GM12878 (cell line): Measurements from ENCODE around the gene MN1.

Source experiments
- CHD1 ChIP-seq: IDR thresholded peaks from 2 replicates; pipeline ENCODE4 v1.6.1; 2012; ENCODE audit warnings: low read depth, low read length, improper control_type of control experiment
- JUND ChIP-seq: IDR thresholded peaks from 2 replicates; pipeline ENCODE4 v1.6.1; 2012; ENCODE audit warnings: low read depth, mild to moderate bottlenecking, low read length, improper control_type of control experiment, moderate library complexity
- NR2C1 ChIP-seq: fragments of 450-650 bp; IDR thresholded peaks from 2 replicates; pipeline ENCODE4 v1.6.1; 2017; ENCODE audit warnings: antibody characterized with exemption, mild to moderate bottlenecking, moderate library complexity
- POLR2A ChIP-seq: IDR thresholded peaks from 2 replicates; pipeline ENCODE4 v1.6.1; 2011; ENCODE audit warnings: low read depth, mild to moderate bottlenecking, low read length
- POLR2AphosphoS5 ChIP-seq: IDR thresholded peaks from 2 replicates; pipeline ENCODE4 v1.6.1; 2011; ENCODE audit warnings: mild to moderate bottlenecking, low read length, inconsistent platforms
- RCOR1 ChIP-seq: conservative IDR thresholded peaks from 2 replicates; pipeline ENCODE4 v1.6.1; 2012; ENCODE audit warnings: low read depth, low read length, improper control_type of control experiment
- SMARCA5 ChIP-seq: fragments of 450-650 bp; IDR thresholded peaks from 2 replicates; pipeline ENCODE4 v1.6.1; 2017; ENCODE audit warnings: mild to moderate bottlenecking
- SUZ12 ChIP-seq: fragments of 200-600 bp; sonication (generic); IDR thresholded peaks from one replicate; pipeline ENCODE4 v1.6.1; 2018; ENCODE audit warnings: antibody characterized with exemption, mild to moderate bottlenecking; ENCODE audit not compliant: unreplicated experiment
- TF ChIP-seq, protein P1 (sequence below): IDR thresholded peaks from 2 replicates; pipeline ENCODE4 v1.6.1; 2011; ENCODE audit warnings: low read depth, low read length, improper control_type of control experiment, borderline replicate concordance
- TF ChIP-seq, protein P2 (sequence below): IDR thresholded peaks from 2 replicates; pipeline ENCODE4 v1.6.1; 2012; ENCODE audit warnings: low read length, inconsistent platforms
- TF ChIP-seq, protein P3 (sequence below), 3 experiments: IDR thresholded peaks in 2 of 3; conservative IDR thresholded peaks in 1 of 3; 2 replicates each; pipeline ENCODE4 v1.5.1; 2011; ENCODE audit warnings: low read depth in 3 of 3, low read length in 3 of 3, mild to moderate bottlenecking in 3 of 3, control low read depth in 2 of 3, moderate library complexity in 2 of 3, inconsistent platforms in 1 of 3, mixed read lengths in 1 of 3; ENCODE audit not compliant: control insufficient read depth in 2 of 3, insufficient read depth in 1 of 3; ENCODE audit errors: extremely low read depth in 1 of 3
- TF ChIP-seq, protein P4 (sequence below): IDR thresholded peaks from 2 replicates; pipeline ENCODE4 v1.6.1; 2011; ENCODE audit warnings: mild to moderate bottlenecking, low read depth, low read length, moderate library complexity; ENCODE audit not compliant: insufficient replicate concordance

DNA sequence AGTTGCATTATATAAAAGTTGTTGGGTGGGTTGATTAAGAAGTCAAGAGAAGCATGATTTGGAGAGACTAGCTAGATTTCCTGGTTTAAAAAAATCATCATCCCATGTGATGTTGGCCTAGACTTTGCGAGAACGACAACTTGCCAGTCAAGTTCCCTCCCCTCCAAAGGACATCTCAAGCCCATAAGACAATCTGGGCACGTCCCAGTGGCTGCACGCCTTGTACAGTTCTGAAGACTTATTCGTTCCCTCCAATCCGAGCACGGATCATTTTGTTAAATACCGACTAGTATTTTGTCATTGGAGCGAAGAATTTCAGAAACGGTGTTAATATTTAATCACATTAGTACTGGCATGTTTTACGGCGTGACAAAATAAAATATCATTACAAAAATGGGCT lies 8.0 kb downstream of the MN1 start:
- TF ChIP-seq, protein P1, sequence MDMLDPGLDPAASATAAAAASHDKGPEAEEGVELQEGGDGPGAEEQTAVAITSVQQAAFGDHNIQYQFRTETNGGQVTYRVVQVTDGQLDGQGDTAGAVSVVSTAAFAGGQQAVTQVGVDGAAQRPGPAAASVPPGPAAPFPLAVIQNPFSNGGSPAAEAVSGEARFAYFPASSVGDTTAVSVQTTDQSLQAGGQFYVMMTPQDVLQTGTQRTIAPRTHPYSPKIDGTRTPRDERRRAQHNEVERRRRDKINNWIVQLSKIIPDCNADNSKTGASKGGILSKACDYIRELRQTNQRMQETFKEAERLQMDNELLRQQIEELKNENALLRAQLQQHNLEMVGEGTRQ: no peak
- TF ChIP-seq, protein P2, sequence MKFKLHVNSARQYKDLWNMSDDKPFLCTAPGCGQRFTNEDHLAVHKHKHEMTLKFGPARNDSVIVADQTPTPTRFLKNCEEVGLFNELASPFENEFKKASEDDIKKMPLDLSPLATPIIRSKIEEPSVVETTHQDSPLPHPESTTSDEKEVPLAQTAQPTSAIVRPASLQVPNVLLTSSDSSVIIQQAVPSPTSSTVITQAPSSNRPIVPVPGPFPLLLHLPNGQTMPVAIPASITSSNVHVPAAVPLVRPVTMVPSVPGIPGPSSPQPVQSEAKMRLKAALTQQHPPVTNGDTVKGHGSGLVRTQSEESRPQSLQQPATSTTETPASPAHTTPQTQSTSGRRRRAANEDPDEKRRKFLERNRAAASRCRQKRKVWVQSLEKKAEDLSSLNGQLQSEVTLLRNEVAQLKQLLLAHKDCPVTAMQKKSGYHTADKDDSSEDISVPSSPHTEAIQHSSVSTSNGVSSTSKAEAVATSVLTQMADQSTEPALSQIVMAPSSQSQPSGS: no peak
- TF ChIP-seq POLR2AphosphoS5: no peak
- no peak for TF ChIP-seq CHD1
- TF ChIP-seq JUND: no peak
- no peak for TF ChIP-seq SMARCA5
- TF ChIP-seq, protein P3, sequence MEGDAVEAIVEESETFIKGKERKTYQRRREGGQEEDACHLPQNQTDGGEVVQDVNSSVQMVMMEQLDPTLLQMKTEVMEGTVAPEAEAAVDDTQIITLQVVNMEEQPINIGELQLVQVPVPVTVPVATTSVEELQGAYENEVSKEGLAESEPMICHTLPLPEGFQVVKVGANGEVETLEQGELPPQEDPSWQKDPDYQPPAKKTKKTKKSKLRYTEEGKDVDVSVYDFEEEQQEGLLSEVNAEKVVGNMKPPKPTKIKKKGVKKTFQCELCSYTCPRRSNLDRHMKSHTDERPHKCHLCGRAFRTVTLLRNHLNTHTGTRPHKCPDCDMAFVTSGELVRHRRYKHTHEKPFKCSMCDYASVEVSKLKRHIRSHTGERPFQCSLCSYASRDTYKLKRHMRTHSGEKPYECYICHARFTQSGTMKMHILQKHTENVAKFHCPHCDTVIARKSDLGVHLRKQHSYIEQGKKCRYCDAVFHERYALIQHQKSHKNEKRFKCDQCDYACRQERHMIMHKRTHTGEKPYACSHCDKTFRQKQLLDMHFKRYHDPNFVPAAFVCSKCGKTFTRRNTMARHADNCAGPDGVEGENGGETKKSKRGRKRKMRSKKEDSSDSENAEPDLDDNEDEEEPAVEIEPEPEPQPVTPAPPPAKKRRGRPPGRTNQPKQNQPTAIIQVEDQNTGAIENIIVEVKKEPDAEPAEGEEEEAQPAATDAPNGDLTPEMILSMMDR (IDR thresholded peaks at IDR 0.05 in 2 of 3, conservative IDR thresholded peaks at IDR 0.05 in 1 of 3; ENCODE audit: control insufficient read depth in 2 of 3, extremely low read depth in 1 of 3, insufficient read depth in 1 of 3, low read depth in 3 of 3, low read length in 3 of 3): no peak
- TF ChIP-seq POLR2A: no peak
- no peak for TF ChIP-seq SUZ12
- TF ChIP-seq NR2C1: no peak
- no peak for TF ChIP-seq RCOR1
- TF ChIP-seq, protein P4, sequence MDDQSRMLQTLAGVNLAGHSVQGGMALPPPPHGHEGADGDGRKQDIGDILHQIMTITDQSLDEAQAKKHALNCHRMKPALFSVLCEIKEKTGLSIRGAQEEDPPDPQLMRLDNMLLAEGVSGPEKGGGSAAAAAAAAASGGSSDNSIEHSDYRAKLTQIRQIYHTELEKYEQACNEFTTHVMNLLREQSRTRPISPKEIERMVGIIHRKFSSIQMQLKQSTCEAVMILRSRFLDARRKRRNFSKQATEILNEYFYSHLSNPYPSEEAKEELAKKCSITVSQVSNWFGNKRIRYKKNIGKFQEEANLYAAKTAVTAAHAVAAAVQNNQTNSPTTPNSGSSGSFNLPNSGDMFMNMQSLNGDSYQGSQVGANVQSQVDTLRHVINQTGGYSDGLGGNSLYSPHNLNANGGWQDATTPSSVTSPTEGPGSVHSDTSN: no peak
